ENCODE results near the gene SYNE1. TPM values are rescaled to one million over a fixed set of nuclear protein-coding genes. Genes with fewer than 3 reads are reported as not detected.

SYNE1 gene
- total RNA-seq, 2 donors from 2014 or later: 26.0 to 46.7 TPM

- no peak for ATAC-seq (replicated peaks)
- Mint-ChIP-seq H3K9me3 (no peaks in the 10 kb centered on the region), H3K36me3 (ENCODE audit: low read depth) (no peaks in the 10 kb centered on the region), H3K4me3 (no peak overlapping the region), H3K27ac (no peak overlapping the region), H3K27me3 (no peaks in the 10 kb centered on the region), H3K4me1 (peaks cover 12% of the 10 kb centered on the region)
These were observed 323.4 kb downstream of the SYNE1 start for GRCh38 chr6:152313542-152314482.

- Mint-ChIP-seq H3K4me1 (peaks cover 12% of the 10 kb centered on the region), H3K36me3 (ENCODE audit: low read depth) (no peaks in the 10 kb centered on the region), H3K4me3 (no peak overlapping the region), H3K27me3 (no peaks in the 10 kb centered on the region), H3K27ac (no peak overlapping the region), H3K9me3 (no peaks in the 10 kb centered on the region)
- no peak for ATAC-seq (replicated peaks)
These were observed 324.7 kb downstream of the SYNE1 start for GRCh38 chr6:152312434-152312833.

GRCh38 chr6:152310371-152310954 lies 326.7 kb downstream of the SYNE1 start:
- H3K27ac Mint-ChIP-seq: no peak overlapping the region
- no peak overlapping the region for H3K4me3 Mint-ChIP-seq
- H3K27me3 Mint-ChIP-seq: no peaks in the 10 kb centered on the region
- H3K36me3 Mint-ChIP-seq (ENCODE audit: low read depth): no peaks in the 10 kb centered on the region
- no peaks in the 10 kb centered on the region for H3K9me3 Mint-ChIP-seq
- no peak for ATAC-seq (replicated peaks)
- peaks cover 16% of the 10 kb centered on the region for H3K4me1 Mint-ChIP-seq

GRCh38 chr6:152309648-152310047 lies 327.5 kb downstream of the SYNE1 start:
- H3K9me3 Mint-ChIP-seq: no peaks in the 10 kb centered on the region
- no peak overlapping the region for H3K4me3 Mint-ChIP-seq
- ATAC-seq (replicated peaks): peak; percentile 100
- peaks cover 16% of the 10 kb centered on the region for H3K4me1 Mint-ChIP-seq
- H3K36me3 Mint-ChIP-seq (ENCODE audit: low read depth): no peaks in the 10 kb centered on the region
- no peaks in the 10 kb centered on the region for H3K27me3 Mint-ChIP-seq
- H3K27ac Mint-ChIP-seq: no peak overlapping the region

- H3K4me1 Mint-ChIP-seq: peaks cover 15% of the 10 kb centered on the region
- no peak overlapping the region for H3K27ac Mint-ChIP-seq
- no peaks in the 10 kb centered on the region for H3K27me3 Mint-ChIP-seq
- ATAC-seq (replicated peaks): no peak
- no peak overlapping the region for H3K4me3 Mint-ChIP-seq
- no peaks in the 10 kb centered on the region for H3K36me3 Mint-ChIP-seq (ENCODE audit: low read depth)
- H3K9me3 Mint-ChIP-seq: no peaks in the 10 kb centered on the region
These were observed 328.2 kb downstream of the SYNE1 start for GRCh38 chr6:152309006-152309405.

GRCh38 chr6:152308306-152308705 lies 328.9 kb downstream of the SYNE1 start:
- H3K27me3 Mint-ChIP-seq: no peaks in the 10 kb centered on the region
- H3K4me3 Mint-ChIP-seq: no peak overlapping the region
- H3K4me1 Mint-ChIP-seq: peaks cover 12% of the 10 kb centered on the region
- no peak for ATAC-seq (replicated peaks)
- H3K9me3 Mint-ChIP-seq: no peaks in the 10 kb centered on the region
- H3K36me3 Mint-ChIP-seq (ENCODE audit: low read depth): no peaks in the 10 kb centered on the region
- no peak overlapping the region for H3K27ac Mint-ChIP-seq

- Mint-ChIP-seq H3K4me3 (no peak overlapping the region), H3K4me1 (peaks cover 14% of the 10 kb centered on the region), H3K36me3 (ENCODE audit: low read depth) (peaks cover 5% of the 10 kb centered on the region), H3K27me3 (no peaks in the 10 kb centered on the region), H3K9me3 (no peaks in the 10 kb centered on the region), H3K27ac (no peak overlapping the region)
- no peak for ATAC-seq (replicated peaks)
These were observed 331.5 kb downstream of the SYNE1 start for GRCh38 chr6:152305672-152306071.

GRCh38 chr6:152301765-152302568 lies 335.2 kb downstream of the SYNE1 start:
- H3K36me3 Mint-ChIP-seq (ENCODE audit: low read depth): peaks cover 5% of the 10 kb centered on the region
- H3K4me3 Mint-ChIP-seq: peak overlapping the region; percentile 98
- H3K27me3 Mint-ChIP-seq: no peaks in the 10 kb centered on the region
- peak; percentile 96 for ATAC-seq (replicated peaks)
- peaks cover 21% of the 10 kb centered on the region for H3K4me1 Mint-ChIP-seq
- H3K27ac Mint-ChIP-seq: peak overlapping the region; percentile 96
- H3K9me3 Mint-ChIP-seq: no peaks in the 10 kb centered on the region

GRCh38 chr6:152301021-152301764 lies 336.0 kb downstream of the SYNE1 start:
- Mint-ChIP-seq H3K9me3 (no peaks in the 10 kb centered on the region), H3K36me3 (ENCODE audit: low read depth) (peaks cover 5% of the 10 kb centered on the region), H3K4me1 (peaks cover 24% of the 10 kb centered on the region), H3K4me3 (peak overlapping the region; percentile 98), H3K27ac (peak overlapping the region; percentile 96), H3K27me3 (no peaks in the 10 kb centered on the region)
- peak; percentile 49 for ATAC-seq (replicated peaks)

GRCh38 chr6:152300517-152300916 lies 336.6 kb downstream of the SYNE1 start:
- peaks cover 25% of the 10 kb centered on the region for H3K4me1 Mint-ChIP-seq
- H3K27ac Mint-ChIP-seq: peak overlapping the region; percentile 96
- no peaks in the 10 kb centered on the region for H3K27me3 Mint-ChIP-seq
- ATAC-seq (replicated peaks): no peak
- peak overlapping the region; percentile 98 for H3K4me3 Mint-ChIP-seq
- H3K36me3 Mint-ChIP-seq (ENCODE audit: low read depth): peaks cover 5% of the 10 kb centered on the region
- no peaks in the 10 kb centered on the region for H3K9me3 Mint-ChIP-seq

- no peak for ATAC-seq (replicated peaks)
- H3K4me1 Mint-ChIP-seq: peaks cover 28% of the 10 kb centered on the region
- H3K4me3 Mint-ChIP-seq: peak overlapping the region; percentile 11
- peaks cover 5% of the 10 kb centered on the region for H3K36me3 Mint-ChIP-seq (ENCODE audit: low read depth)
- H3K9me3 Mint-ChIP-seq: no peaks in the 10 kb centered on the region
- H3K27ac Mint-ChIP-seq: no peak overlapping the region
- no peaks in the 10 kb centered on the region for H3K27me3 Mint-ChIP-seq
These were observed 338.1 kb downstream of the SYNE1 start for GRCh38 chr6:152298848-152299735.

- H3K4me1 Mint-ChIP-seq: peaks cover 28% of the 10 kb centered on the region
- no peaks in the 10 kb centered on the region for H3K9me3 Mint-ChIP-seq
- no peak overlapping the region for H3K4me3 Mint-ChIP-seq
- H3K27ac Mint-ChIP-seq: no peak overlapping the region
- peaks cover 14% of the 10 kb centered on the region for H3K36me3 Mint-ChIP-seq (ENCODE audit: low read depth)
- no peaks in the 10 kb centered on the region for H3K27me3 Mint-ChIP-seq
- no peak for ATAC-seq (replicated peaks)
These were observed 339.0 kb downstream of the SYNE1 start for GRCh38 chr6:152298055-152298647.

Measured in activated T-helper 17 cell treated with anti-CD3 and anti-CD28 coated beads, Interleukin-2, amount 50 U/mL, for 72 hours (primary cell).